ENCODE data around the gene CLEC14A. TPM values are rescaled to one million over a fixed set of nuclear protein-coding genes. Genes with fewer than 3 reads are reported as not detected.
A peak's percentile ranks its signal among the peaks of the same experiment; 100 is the strongest.

CLEC14A gene
- total and polyA plus RNA-seq, 8 donors, result 34.7 to 73.8 (median 58.5) TPM

GRCh38 chr14:38238332-38238731 is 17.6 kb downstream of the CLEC14A start:
- no peaks in the 10 kb centered on the region for H3K27me3 ChIP-seq
- no peak for ATAC-seq
- intact Hi-C loops (cut with DNase I), result no loop called here

GRCh38 chr14:38233218-38233617 is 22.7 kb downstream of the CLEC14A start:
- DNase-seq (no peak), ATAC-seq (no peak)
- intact Hi-C loops (cut with DNase I), result no loop called here
- no peaks in the 10 kb centered on the region for H3K4me1 ChIP-seq
- H3K4me3 ChIP-seq, result no peak overlapping the region
- no peaks in the 10 kb centered on the region for H3K9me3 ChIP-seq
- TF ChIP-seq CTCF (IDR thresholded peaks at IDR 0.05), result no peak
- no peaks in the 10 kb centered on the region for H3K36me3 ChIP-seq
- H3K27me3 ChIP-seq, result no peaks in the 10 kb centered on the region
- no peak overlapping the region for H3K27ac ChIP-seq

More at GRCh38 chr14:38238332-38238731, 17.6 kb downstream of the CLEC14A start:
- DNase-seq, result no peak
- H3K27ac ChIP-seq, result no peak overlapping the region
- H3K4me1 ChIP-seq, result no peaks in the 10 kb centered on the region
- H3K9me3 ChIP-seq, result no peaks in the 10 kb centered on the region
- no peak for TF ChIP-seq CTCF (IDR thresholded peaks at IDR 0.05)
- H3K4me3 ChIP-seq, result no peak overlapping the region
- no peaks in the 10 kb centered on the region for H3K36me3 ChIP-seq

- H3K4me1 ChIP-seq, result no peaks in the 10 kb centered on the region
- no peak for ATAC-seq
- no peak for TF ChIP-seq CTCF (IDR thresholded peaks at IDR 0.05)
- H3K4me3 ChIP-seq, result no peak overlapping the region
- H3K36me3 ChIP-seq, result no peaks in the 10 kb centered on the region
- intact Hi-C loops (cut with DNase I), result no loop called here
- no peak for DNase-seq
- H3K27ac ChIP-seq, result no peak overlapping the region
- H3K9me3 ChIP-seq, result no peaks in the 10 kb centered on the region
- H3K27me3 ChIP-seq, result no peaks in the 10 kb centered on the region
Observed at GRCh38 chr14:38226366-38226765, 29.5 kb downstream of the CLEC14A start.

- no peak for TF ChIP-seq CTCF (IDR thresholded peaks at IDR 0.05)
- no peak for DNase-seq
- intact Hi-C loops (cut with DNase I), result no loop called here
- H3K27ac ChIP-seq, result no peak overlapping the region
- H3K4me1 ChIP-seq, result no peaks in the 10 kb centered on the region
- no peak overlapping the region for H3K4me3 ChIP-seq
- H3K36me3 ChIP-seq, result no peaks in the 10 kb centered on the region
- ATAC-seq, result no peak
- no peaks in the 10 kb centered on the region for H3K9me3 ChIP-seq
- H3K27me3 ChIP-seq, result no peaks in the 10 kb centered on the region
Observed at GRCh38 chr14:38225946-38226345, 29.9 kb downstream of the CLEC14A start.

GRCh38 chr14:38224338-38224737 is 31.6 kb downstream of the CLEC14A start:
- Histone ChIP-seq H3K4me1 (no peaks in the 10 kb centered on the region), H3K27ac (no peak overlapping the region), H3K9me3 (no peaks in the 10 kb centered on the region), H3K36me3 (no peaks in the 10 kb centered on the region), H3K27me3 (no peaks in the 10 kb centered on the region), H3K4me3 (no peak overlapping the region)
- ATAC-seq, result no peak
- peak in 1 of 4 donors; percentile 28 for DNase-seq
- intact Hi-C loops (cut with DNase I), result no loop called here
- no peak for TF ChIP-seq CTCF (IDR thresholded peaks at IDR 0.05)

All from left lung (tissue), 10 donors.